Neural progenitor cell (in vitro differentiated cells): ENCODE results near the gene C1GALT1. TPM values are rescaled to one million over a fixed set of nuclear protein-coding genes. Genes with fewer than 3 reads are reported as not detected.
A peak's percentile ranks its signal among the peaks of the same experiment; 100 is the strongest.

Experiments
- DNase-seq: peaks from one replicate; pipeline ENCODE4 v3.0.0-alpha.2; 2016; ENCODE audit warnings: low spot score
- H2AFZ ChIP-seq: fragments of 200-600 bp; sonication (generic); replicated peaks from 2 replicates; pipeline ENCODE4 v1.6.1; 2016; ENCODE audit warnings: antibody characterized with exemption
- H3F3A ChIP-seq: fragments of 200-600 bp; sonication (generic); 2 replicates; pipeline ENCODE4 v1.6.1; 2016; ENCODE audit warnings: antibody characterized with exemption, low read depth
- H3K27ac ChIP-seq: fragments of 200-600 bp; sonication (generic); 2 replicates; pipeline ENCODE4 v1.5.1; 2016; ENCODE audit warnings: mild to moderate bottlenecking
- H3K27me3 ChIP-seq: fragments of 200-600 bp; sonication (generic); 2 replicates; pipeline ENCODE4 v1.6.1; 2016; ENCODE audit warnings: mild to moderate bottlenecking, moderate library complexity
- H3K36me3 ChIP-seq: fragments of 200-600 bp; sonication (generic); 2 replicates; pipeline ENCODE4 v1.5.1; 2016
- H3K4me1 ChIP-seq: fragments of 200-600 bp; sonication (generic); 2 replicates; pipeline ENCODE4 v1.6.1; 2016; ENCODE audit warnings: mixed run types
- H3K4me2 ChIP-seq: fragments of 200-600 bp; sonication (generic); 2 replicates; pipeline ENCODE4 v1.6.1; 2016
- H3K4me3 ChIP-seq: fragments of 200-600 bp; sonication (generic); 2 replicates; pipeline ENCODE4 v1.5.1; 2016
- H3K79me2 ChIP-seq: fragments of 200-600 bp; sonication (generic); 2 replicates; pipeline ENCODE4 v1.6.1; 2016; ENCODE audit warnings: low read depth
- H3K9ac ChIP-seq: fragments of 200-600 bp; sonication (generic); 2 replicates; pipeline ENCODE4 v1.6.1; 2016
- H3K9me3 ChIP-seq: fragments of 200-600 bp; sonication (generic); 2 replicates; pipeline ENCODE4 v1.5.1; 2016; ENCODE audit warnings: low read depth
- H4K20me1 ChIP-seq: fragments of 200-600 bp; sonication (generic); 2 replicates; pipeline ENCODE4 v1.6.1; 2016; ENCODE audit warnings: low read depth
- H3K27ac Mint-ChIP-seq: 3 replicates; pipeline ENCODE4 v1.8.0; 2021; ENCODE audit warnings: mixed read lengths
- H3K27me3 Mint-ChIP-seq: 2 replicates; pipeline ENCODE4 v1.8.0; 2022; ENCODE audit warnings: low read depth, mild to moderate bottlenecking, inconsistent platforms, moderate library complexity, mixed read lengths; ENCODE audit not compliant: insufficient read depth
- H3K36me3 Mint-ChIP-seq: 3 replicates; pipeline ENCODE4 v1.8.0; 2021; ENCODE audit warnings: mixed read lengths
- H3K4me1 Mint-ChIP-seq: 3 replicates; pipeline ENCODE4 v1.8.0; 2021; ENCODE audit warnings: mixed read lengths
- H3K4me3 Mint-ChIP-seq: 3 replicates; pipeline ENCODE4 v1.8.0; 2021; ENCODE audit warnings: mild to moderate bottlenecking, moderate library complexity, mixed read lengths
- H3K9me3 Mint-ChIP-seq: 3 replicates; pipeline ENCODE4 v1.8.0; 2020; ENCODE audit warnings: mixed read lengths
- CTCF ChIP-seq: fragments of 200-600 bp; sonication (generic); IDR thresholded peaks from 2 replicates; pipeline ENCODE4 v1.5.1; 2017; ENCODE audit warnings: antibody characterized with exemption, mild to moderate bottlenecking
- EZH2 ChIP-seq: fragments of 200-600 bp; sonication (generic); IDR thresholded peaks from 2 replicates; pipeline ENCODE4 v1.6.1; 2017; ENCODE audit warnings: antibody characterized with exemption, mild to moderate bottlenecking, moderate library complexity
- EZH2phosphoT487 ChIP-seq: fragments of 200-600 bp; sonication (generic); IDR thresholded peaks from 2 replicates; pipeline ENCODE4 v1.6.1; 2017; ENCODE audit warnings: antibody characterized with exemption
- total RNA-seq: library from RNA; depleted of rRNA; stranded (reverse); fragments of >200 nt; gene quantifications from 2 replicates; pipeline ENCODE4 v1.2.3, GENCODE V29; 2015; ENCODE audit warnings: low replicate concordance

Gene C1GALT1
- total RNA-seq, 1 donor from 2014 or later = 59.2 TPM

- Mint-ChIP-seq H3K36me3 (peaks cover 8% of the 10 kb centered on the region), H3K4me1 (peaks cover 6% of the 10 kb centered on the region), H3K27ac (no peak overlapping the region), H3K27me3 (no peaks in the 10 kb centered on the region), H3K4me3 (no peak overlapping the region), H3K9me3 (no peaks in the 10 kb centered on the region)
- peak; percentile 13 for DNase-seq
- Histone ChIP-seq H3F3A (no peaks in the 10 kb centered on the region), H3K27ac (peak overlapping the region; percentile 51), H3K79me2 (peaks cover 7% of the 10 kb centered on the region), H3K4me3 (no peak overlapping the region), H3K27me3 (no peaks in the 10 kb centered on the region), H3K9ac (no peak overlapping the region), H3K4me2 (peak overlapping the region; percentile 29), H4K20me1 (no peaks in the 10 kb centered on the region), H2AFZ (no peak overlapping the region), H3K4me1 (peaks cover 19% of the 10 kb centered on the region), H3K36me3 (no peaks in the 10 kb centered on the region), H3K9me3 (no peaks in the 10 kb centered on the region)
- TF ChIP-seq CTCF (no peak), EZH2phosphoT487 (no peak), EZH2 (no peak)
These were observed 55.0 kb downstream of the C1GALT1 start for GRCh38 chr7:7237201-7237977.

- Mint-ChIP-seq H3K27me3 (no peaks in the 10 kb centered on the region), H3K4me3 (no peak overlapping the region), H3K9me3 (no peaks in the 10 kb centered on the region), H3K36me3 (peaks cover 8% of the 10 kb centered on the region), H3K4me1 (peaks cover 6% of the 10 kb centered on the region), H3K27ac (no peak overlapping the region)
- H3K36me3 ChIP-seq = no peaks in the 10 kb centered on the region
- no peaks in the 10 kb centered on the region for H3F3A ChIP-seq
- H3K4me2 ChIP-seq = no peak overlapping the region
- no peaks in the 10 kb centered on the region for H3K27me3 ChIP-seq
- peaks cover 19% of the 10 kb centered on the region for H3K4me1 ChIP-seq
- peak overlapping the region; percentile 32 for H3K27ac ChIP-seq
- no peaks in the 10 kb centered on the region for H4K20me1 ChIP-seq
- TF ChIP-seq CTCF (no peak), EZH2 (no peak), EZH2phosphoT487 (no peak)
- no peak overlapping the region for H3K9ac ChIP-seq
- no peaks in the 10 kb centered on the region for H3K9me3 ChIP-seq
- DNase-seq = no peak
- H2AFZ ChIP-seq = no peak overlapping the region
- H3K4me3 ChIP-seq = no peak overlapping the region
- H3K79me2 ChIP-seq = peaks cover 7% of the 10 kb centered on the region
These were observed 55.6 kb downstream of the C1GALT1 start for GRCh38 chr7:7237978-7238267.

- Mint-ChIP-seq H3K4me1 (peaks cover 6% of the 10 kb centered on the region), H3K9me3 (no peaks in the 10 kb centered on the region), H3K36me3 (peaks cover 5% of the 10 kb centered on the region), H3K27ac (no peak overlapping the region), H3K4me3 (no peak overlapping the region), H3K27me3 (no peaks in the 10 kb centered on the region)
- H3K4me1 ChIP-seq = peaks cover 19% of the 10 kb centered on the region
- no peaks in the 10 kb centered on the region for H3K9me3 ChIP-seq
- H3K4me2 ChIP-seq = no peak overlapping the region
- DNase-seq = no peak
- H3K79me2 ChIP-seq = peaks cover 3% of the 10 kb centered on the region
- H3K9ac ChIP-seq = no peak overlapping the region
- H3K4me3 ChIP-seq = no peak overlapping the region
- H3F3A ChIP-seq = no peaks in the 10 kb centered on the region
- H3K27me3 ChIP-seq = no peaks in the 10 kb centered on the region
- no peak for TF ChIP-seq EZH2phosphoT487
- TF ChIP-seq EZH2 = no peak
- no peak for TF ChIP-seq CTCF
- H3K36me3 ChIP-seq = no peaks in the 10 kb centered on the region
- no peak overlapping the region for H3K27ac ChIP-seq
- H2AFZ ChIP-seq = no peak overlapping the region
- no peaks in the 10 kb centered on the region for H4K20me1 ChIP-seq
These were observed 57.0 kb downstream of the C1GALT1 start for GRCh38 chr7:7239346-7239745.
